Cortex of kidney (tissue), 1 donor: ENCODE data around the gene INPP5D.
"Not testable (repeated sequence)": the region's sequence is repeated elsewhere in the genome, so short reads cannot be mapped to it uniquely, and the experiment has no call there.

ENCODE experiments used
- DNase-seq: peaks from one replicate; lab custom pipeline; 2025; lab: John Stamatoyannopoulos, UW

INPP5D gene

DNA sequence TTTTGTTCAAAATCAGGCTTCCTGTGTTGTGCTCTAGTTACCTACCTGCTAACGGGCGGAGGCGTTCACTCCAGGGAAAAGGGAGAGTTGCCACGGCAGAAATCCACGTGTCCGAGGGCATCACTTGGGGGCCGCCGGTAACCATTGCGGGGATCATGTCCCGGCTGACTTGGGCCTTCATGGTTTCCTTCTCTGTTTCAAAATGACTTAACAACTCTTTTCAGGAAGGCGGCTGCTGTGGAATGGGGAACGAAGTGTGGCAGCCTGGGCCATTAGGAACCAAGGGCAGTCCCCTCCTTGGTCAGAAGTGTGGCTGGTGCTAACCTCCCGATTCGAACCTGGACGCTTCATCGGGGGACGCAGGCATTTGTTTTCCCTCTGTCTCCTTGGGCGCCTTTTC lies 56.8 kb downstream of the INPP5D start:
- no peak for DNase-seq

DNA sequence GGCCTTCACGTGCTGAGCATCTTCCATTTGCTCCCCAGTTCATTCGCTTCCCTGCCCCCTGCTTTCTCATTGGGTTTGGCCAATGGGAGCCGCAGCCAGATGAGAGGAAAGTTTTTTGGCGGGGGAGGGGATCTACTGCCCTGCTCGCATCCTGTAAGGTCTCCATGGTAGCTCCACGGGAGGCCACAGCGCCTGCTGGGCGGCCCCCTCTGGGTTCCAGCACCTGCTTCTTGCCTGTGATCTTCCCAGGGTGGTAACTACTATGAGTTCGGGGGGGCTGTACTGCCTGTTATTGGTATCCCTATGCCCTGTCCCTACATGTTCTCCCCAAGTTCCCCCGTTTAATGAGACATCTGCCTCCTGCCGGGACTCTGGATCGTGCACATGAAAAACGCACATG lies 57.2 kb downstream of the INPP5D start:
- no peak for DNase-seq

DNA sequence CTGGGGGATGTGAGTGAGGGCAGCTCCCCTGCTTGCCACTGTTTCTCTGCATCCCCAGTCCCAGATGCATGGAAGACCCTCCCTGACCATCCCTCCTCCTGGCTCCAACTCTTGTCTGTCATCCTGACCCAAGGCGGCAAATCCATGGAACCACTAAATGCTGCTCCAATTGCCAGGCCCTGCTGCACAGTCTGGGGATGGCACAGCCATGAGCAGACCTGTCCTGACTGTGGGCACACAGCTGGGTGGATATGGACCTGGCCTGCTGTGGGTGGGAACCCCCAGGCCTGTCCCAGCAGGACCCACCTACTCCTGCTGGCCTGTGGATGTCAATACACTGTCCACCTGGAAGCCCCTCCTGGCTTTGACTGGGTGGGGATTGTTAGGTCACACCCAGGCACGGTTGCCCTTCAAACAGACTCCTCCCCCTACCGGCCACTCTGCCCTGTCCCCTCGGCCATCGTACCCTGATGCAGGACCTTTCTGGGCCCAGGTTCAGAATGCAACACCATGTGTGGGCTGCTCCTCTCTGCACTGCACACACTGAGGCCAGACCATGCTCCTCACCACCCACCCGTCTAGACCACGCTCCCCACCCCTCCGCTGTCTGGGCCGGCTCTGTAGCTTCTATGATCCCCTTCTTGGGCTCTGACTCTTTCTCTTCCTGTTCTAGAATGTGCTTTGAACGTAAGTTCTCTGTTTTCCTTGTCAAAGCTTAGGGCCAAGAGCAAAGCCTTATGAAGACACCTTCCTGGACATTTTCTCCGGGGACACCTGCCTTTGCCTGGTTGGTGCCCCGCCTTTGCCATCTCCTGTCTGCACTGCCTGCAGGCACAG lies 57.9 kb downstream of the INPP5D start:
- no peak for DNase-seq

DNA sequence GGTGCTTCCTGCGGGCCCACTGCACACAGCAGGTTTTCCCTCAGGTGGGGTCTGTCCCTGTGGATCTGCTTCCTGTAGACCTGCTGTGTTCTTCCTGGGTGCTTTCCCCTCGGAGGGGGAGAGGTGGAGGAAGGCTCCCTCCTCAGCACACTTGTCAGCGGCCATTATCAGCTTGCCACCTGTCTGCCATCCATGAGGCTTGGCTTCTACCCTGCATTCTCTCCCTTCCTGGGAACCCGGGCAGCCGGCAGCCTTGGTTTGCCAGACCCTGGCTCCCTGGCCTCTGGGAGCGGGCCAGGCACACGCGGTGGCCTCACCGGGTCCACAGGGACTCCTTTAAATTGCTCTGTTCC lies 58.5 kb downstream of the INPP5D start:
- DNase-seq = no peak

DNA sequence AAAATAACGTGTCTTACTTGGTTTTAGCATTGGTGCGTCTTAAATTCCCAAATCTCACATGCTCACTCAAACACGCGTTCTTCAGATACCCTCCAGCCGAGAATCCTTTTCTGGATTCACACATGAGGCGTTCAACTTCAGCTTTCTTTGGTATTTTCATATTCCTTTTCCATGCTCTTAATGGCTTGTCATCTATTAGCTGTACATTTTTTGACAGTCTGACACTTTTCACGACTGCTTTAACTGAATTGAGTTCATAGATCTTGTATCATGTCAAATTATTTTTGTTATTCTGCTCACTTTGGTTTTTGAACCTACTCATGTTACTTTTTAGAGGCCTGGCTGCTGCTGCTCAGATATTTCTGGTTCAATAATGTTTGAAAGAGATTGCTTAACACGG lies 59.0 kb downstream of the INPP5D start:
- no peak for DNase-seq

DNA sequence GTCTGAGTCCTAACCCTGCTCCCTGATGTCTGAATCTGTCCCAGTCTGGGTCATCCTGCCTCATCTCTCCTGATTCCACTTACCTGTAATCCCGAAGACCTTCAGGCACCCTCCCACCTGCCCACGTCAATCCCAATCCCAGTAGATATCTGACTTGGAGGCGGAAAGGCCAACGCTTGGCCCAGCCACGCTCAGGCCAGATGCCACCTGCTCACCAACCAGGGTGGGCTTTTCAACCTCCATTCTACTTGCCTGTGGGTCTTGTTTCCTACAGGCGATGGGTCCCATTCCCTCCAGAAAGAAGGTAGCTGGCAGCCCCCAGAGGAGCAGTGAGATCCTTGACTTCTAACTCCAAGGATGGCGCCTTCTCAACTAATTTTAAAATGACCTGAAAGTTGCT lies 59.7 kb downstream of the INPP5D start:
- no peak for DNase-seq

DNA sequence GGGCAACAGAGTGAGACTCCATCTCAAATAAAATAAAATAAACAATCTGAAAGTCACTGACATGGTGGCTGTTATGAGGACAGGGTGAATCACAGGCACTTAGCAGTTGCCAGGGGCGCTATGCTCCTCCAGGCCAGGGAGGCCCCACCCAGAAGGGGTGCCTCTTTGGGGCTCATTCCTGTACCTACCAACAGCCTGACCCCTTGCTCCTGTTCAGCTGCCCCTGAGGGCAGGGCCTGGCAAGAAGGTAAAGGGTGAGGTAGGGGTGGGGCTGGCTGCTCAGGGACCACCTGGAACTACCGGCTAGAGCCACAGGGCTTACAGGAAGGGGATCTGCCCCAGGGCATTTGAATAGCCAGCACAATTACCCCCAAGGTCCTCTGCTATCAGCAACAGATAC lies 60.3 kb downstream of the INPP5D start:
- DNase-seq = no peak

DNA sequence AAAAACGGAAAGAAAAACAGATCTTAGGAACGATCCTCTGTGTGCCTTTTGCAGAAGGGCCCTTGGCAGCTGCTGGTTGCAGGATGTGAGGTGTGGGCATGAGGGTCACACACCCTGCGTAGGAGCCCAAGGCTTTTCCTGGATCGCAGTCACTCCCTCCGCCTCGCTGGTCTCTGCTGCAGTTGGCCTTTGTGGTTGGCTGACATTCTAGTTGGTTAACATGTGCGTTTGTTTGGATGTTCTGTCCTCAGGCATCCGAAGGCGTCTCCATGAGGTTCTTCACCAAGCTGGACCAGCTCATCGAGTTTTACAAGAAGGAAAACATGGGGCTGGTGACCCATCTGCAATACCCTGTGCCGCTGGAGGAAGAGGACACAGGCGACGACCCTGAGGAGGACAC lies 61.7 kb downstream of the INPP5D start:
- no peak for DNase-seq

DNA sequence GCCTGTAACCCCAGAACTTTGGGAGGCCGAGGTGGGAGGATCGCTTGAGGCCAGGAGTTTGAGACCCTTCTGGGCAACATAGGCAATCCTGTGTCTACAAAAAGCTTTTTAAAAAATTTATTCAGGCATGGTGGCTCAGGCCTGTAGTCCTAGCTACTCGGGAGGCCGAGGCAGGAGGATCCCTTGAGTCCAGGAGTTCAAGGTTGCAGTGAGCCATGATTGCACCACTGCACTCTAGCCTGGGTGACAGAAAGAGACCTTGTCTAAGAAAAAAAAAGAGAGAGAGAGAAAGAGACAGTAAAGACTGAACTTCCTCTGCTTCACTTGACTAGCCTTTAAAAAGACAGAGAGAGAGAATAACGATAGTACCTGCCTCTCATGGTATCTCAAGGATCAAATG lies 62.4 kb downstream of the INPP5D start:
- no peak for DNase-seq

DNA sequence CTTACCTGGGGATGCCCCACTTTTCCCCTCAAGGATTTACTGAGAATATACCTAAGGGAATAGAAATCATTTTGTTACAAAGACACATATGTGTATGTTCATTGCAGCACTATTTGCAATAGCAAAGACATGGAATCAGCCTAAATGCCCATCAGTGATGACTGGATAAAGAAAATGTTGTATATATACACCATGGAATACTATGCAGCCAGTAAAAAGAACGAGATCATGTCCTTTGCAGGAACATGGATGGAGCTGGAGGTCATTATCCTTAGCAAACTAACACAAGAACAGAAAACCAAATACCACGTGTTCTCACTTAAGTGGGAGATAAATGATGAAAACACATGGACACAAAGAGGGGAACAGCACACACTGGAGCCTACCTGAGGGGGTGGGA lies 63.4 kb downstream of the INPP5D start:
- not testable (repeated sequence) for DNase-seq

DNA sequence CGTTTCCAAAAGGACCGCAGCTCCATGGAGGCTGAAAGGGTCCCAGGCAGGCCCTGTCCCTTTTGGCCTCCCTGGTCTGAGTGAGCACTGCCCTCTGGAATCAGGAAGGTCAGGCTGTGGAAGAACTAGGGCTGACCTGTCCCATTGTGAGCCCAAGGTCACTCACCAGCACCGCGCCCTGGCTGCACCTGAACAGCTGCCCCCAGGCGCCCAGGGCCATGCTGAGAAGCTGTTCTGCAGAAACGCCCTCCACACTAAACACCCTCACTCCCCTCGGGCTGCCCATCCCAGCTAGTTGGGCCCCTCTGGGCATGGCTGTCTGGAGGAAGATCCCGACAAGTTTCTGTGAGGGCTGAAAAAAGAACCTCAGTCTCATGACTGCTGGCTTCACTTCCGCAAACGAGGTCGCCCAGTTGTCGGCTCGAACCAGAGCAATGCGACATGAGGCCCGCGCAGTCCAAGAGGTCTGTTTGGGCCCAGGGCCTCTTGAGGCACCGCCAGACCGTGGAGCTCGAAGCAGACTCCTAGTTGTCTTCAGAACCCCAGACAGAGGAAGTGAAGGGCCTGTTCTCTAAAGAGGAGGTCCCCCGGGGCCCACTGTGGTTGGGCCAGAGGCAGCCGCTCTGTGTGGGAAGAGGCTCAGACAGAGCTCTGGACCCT lies 64.4 kb downstream of the INPP5D start:
- no peak for DNase-seq

DNA sequence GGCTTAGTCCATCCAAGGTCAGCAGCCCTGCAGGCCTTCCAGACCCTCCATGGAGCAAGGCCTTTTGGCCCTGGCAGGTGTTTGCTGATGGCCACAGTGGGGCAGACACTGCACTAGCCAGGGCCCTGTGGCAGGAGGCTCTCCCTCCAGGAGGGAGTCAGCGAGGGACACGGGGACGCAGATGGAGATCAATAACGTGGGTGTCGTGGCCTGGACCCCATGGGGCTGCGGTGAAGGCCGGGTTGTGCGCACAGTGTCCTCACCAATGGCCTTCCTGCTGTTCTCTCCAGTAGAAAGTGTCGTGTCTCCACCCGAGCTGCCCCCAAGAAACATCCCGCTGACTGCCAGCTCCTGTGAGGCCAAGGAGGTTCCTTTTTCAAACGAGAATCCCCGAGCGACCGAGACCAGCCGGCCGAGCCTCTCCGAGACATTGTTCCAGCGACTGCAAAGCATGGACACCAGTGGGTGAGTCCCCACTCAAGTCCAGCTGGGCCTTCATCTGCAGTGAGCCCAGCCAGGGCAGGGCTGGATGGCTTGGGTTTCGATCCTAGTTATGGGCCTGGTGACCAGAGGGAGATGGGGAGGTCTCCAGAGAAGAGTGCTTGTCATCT lies 65.4 kb downstream of the INPP5D start:
- DNase-seq = no peak

DNA sequence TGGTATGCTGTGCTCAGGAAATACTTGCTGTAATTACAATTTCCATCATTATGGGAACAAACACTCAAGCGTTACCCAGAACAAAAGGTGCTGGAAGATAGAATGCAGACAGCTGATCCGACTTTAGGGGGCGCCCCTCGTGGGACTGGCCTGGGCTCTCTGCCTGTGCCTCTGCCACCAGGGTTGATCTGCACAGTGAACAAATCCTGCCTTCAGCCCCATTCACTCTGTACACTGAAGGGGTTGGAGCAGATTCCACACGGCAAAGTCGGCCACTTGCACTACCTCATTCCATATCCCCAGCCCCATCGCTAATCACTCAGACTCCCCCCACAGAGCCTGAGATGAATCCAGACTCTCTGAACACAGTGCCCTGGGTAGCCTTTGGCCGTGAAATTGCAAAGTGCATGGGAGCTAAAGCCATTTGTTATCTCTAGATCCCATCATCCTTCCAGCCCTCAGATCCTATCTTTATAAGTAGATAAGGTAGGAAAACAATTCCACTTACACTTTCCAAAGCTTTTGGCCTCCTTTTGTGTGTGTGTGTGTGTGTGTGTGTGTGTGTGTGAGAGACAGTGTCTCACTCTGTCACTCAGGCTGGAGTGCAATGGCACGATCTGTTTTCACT lies 69.3 kb downstream of the INPP5D start:
- DNase-seq = no peak

DNA sequence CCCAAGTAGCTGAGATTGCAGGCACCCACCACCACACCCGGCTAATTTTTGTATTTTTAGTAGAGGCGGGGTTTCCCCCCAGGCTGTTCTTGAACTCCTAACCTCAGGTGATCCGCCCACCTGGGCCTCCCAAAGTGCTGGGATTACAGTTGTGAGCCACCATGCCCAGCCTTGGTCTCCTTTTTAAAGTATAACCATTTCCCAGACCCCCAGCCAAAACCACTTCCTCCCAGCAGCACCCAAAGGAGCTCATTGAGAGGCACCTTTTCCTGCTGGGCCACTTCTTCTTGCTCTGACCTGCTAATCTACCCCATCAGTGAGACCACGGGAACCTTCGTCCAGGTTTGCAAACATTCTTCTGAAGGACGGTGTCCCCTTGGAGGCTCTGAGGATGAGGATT lies 69.9 kb downstream of the INPP5D start:
- no peak for DNase-seq

DNA sequence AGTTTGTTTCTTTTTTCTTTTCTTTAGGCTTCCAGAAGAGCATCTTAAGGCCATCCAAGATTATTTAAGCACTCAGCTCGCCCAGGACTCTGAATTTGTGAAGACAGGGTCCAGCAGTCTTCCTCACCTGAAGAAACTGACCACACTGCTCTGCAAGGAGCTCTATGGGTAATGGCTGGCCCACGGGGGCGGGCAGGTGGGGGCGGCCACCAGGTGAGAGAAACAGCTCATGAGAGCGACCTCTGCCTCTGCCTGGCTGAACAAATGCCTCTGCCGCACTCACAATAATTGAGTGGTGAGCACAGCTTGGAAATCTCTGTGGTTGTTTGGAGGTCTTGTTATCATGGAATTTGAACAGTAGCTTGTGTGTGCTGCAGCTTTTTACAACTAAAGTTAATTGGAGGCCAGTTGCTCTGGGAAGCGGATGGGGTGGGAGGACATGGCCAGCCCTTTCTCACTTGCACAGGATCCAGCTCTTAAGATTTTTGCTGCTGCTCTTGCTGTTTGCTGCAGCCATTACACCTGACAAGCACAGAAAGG lies 70.4 kb downstream of the INPP5D start:
- DNase-seq = no peak

DNA sequence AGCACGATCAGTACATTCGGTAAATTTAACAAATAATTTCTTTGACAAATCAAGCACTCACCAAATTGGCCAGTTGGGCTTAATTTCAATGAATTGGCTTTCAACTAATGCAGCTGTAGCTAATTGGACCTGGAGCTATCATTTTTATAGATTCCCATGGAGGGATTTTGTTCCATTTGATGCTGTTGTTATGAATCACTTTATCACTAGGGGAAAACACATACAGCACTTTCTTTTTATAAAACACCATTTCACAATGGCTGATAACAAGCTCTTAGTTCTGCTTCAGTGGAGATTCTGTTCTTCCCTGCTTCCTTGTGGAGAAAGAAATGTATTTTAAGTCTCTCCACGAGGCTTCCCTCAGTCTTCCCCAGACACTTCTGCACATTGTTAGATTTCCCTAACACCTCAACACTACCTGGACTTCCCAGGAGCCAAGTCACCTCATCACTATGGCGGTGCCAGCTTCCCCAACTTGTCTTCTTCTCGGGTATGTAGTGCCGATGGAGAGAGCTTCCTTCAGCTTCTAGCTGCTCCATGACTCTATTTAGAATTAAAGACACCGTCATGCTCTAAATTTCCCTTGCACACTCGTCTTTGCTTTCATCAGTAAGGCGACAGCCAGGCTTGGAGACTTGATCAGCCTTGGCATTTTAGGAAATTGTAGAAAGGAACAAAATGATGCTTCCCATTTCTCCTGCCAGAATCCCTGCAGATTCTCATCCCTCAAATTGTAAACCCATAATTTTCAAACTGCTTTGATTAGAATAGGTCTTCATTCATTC lies 72.0 kb downstream of the INPP5D start:
- no peak for DNase-seq

DNA sequence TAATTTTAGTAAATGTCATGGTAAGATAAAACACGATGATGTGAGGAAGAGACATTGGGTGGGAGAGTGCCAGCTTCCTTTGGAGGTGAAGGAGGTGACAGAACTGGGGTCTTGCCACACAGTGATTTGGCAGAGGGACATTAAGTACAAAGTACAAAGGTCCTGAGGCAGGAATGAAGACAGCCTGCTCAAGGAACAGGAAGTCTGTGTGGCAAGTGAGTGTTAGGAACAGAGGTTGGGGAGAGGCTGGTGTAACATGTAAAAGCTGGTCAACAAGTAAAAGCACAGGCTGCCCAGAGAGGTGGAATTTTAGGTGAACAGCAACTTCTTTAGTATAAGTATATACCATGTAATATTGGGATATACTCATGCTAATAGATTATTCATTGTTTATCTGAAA lies 73.1 kb downstream of the INPP5D start:
- no peak for DNase-seq

DNA sequence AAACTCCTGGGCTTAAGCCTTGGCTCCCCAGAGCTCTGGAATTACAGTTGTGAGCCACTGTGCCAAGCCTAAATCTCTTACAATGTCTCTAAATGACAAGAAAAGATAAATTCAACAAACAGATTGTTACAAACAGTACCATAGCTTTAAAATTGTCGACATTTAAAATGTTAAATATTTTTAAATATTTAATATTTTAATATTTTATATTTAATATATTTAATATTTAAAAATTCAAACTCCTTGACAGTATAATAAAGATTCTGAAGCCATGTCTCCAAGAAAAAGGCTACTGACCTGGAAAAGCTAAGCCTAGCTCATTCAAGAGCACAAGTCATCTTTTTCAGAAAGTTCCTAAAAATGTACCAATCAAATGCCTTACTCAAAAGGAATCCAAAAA lies 75.3 kb downstream of the INPP5D start:
- DNase-seq = no peak

DNA sequence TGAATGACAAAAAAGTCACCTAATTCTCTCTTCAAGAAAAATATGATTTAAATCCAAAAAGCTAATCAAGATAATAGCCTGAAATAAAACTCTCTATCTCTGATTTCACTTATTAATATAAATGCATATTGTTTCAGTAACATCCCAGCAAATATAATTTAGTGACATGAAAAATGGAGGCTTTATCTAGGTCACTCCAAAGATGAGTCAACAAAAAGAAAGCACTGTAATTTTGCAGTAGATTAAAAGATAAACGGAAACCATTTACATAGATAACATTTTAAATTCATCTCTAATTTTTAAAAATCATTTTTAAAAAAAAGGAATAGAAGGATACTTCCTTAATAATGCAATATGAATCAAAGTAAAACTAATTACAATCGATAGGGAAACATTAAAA lies 76.9 kb downstream of the INPP5D start:
- no peak for DNase-seq

DNA sequence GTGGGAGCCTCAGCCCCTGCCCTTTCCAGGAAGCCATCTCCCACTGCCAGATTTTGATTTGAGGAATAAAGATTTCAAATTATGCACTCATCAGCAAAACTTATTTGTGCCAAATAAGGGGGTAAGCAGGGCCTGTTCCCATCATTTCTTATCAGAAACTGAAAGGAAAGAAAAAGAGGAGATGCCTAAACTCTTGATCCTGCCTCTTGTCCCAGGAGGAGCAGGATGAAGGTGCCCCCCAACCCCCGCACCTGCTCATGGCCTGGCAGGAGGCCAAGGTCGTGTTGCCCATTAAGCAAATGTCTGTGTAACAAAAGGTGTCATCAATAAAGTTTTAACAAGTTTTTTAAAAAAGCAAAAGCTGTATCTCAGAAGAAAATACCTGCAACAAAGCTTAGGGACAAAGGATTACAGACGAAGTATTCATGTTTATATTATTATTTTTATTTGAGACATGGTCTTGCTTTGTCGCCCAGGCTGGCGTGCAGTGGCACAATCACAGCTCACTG lies 80.0 kb downstream of the INPP5D start:
- DNase-seq = no peak

DNA sequence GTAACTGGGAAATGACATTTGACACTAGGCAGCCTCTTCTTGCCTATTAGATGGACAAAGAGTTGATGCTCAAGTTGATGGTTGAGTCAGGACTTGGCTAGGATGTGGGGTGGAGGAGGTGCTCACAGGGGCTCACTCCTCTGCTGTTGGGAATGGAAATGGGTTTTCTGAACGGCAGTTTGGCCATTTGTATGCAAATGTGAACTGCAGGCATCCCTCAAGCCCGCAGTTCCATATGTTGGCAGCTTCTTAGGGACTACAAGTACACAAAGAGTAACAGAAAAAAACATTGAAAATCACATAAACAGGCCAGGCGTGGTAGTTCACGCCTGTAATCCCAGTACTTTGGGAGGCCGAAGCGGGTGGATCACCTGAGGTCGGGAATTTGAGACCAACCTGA lies 80.8 kb downstream of the INPP5D start:
- DNase-seq = no peak

DNA sequence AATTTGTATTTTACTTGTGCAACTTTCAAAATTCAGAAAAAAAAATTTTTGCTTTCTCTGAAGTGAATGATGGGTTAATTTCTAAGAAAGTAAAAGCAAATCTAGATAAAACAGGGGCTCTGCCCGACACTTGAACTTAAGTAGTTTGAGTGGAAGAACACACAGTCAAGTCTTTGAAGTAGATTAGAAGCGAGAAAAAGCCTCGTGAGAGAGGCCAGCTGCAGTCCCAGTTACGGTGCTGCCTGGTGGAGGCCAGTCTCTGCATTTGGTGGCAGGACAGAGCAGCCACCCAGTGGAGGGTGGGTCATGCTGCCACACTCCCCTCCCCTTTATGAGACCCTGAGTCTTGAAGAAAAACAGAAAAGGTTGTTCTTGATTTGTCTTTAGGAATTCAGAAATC lies 81.8 kb downstream of the INPP5D start:
- no peak for DNase-seq
